ENCODE data around the gene ZSCAN18.

The ZSCAN18 gene

GRCh38 chr19:58042495-58043340, 55.3 kb downstream of the ZSCAN18 start:
- FAIRE-seq = no peak

GRCh38 chr19:58040751-58041525, 57.1 kb downstream of the ZSCAN18 start:
- no peak for FAIRE-seq

- no peak for FAIRE-seq
These were observed 59.3 kb downstream of the ZSCAN18 start for GRCh38 chr19:58038688-58039204.

GRCh38 chr19:58037927-58038687, 59.9 kb downstream of the ZSCAN18 start:
- FAIRE-seq = no peak

- no peak for FAIRE-seq
These were observed 62.2 kb downstream of the ZSCAN18 start for GRCh38 chr19:58035863-58036262.

GRCh38 chr19:58034477-58034793, 63.6 kb downstream of the ZSCAN18 start:
- FAIRE-seq = no peak
